ENCODE results near the gene LRRC30.

Gene LRRC30

GRCh38 chr18:7230626-7231349 lies at the start of gene LRRC30:
LRRC30 (plus strand) TSS chr18:7231089; CDS start chr18:7231139, 50 bp downstream.
- H3K4me3 ChIP-seq (ENCODE audit: control insufficient read depth, low read depth, low read length), result no peak within 1 kb of the TSS
- DNase-seq (ENCODE audit: low read depth), result no peak
- TF ChIP-seq CTCF (conservative IDR thresholded peaks at IDR 0.05; ENCODE audit: control insufficient read depth, insufficient read depth, low read depth, low read length), result no peak

- TF ChIP-seq CTCF (conservative IDR thresholded peaks at IDR 0.05; ENCODE audit: control insufficient read depth, insufficient read depth, low read depth, low read length), result no peak
- no peak overlapping the region for H3K4me3 ChIP-seq (ENCODE audit: control insufficient read depth, low read depth, low read length)
- DNase-seq (ENCODE audit: low read depth), result no peak
Observed at GRCh38 chr18:7185701-7186100, 45.2 kb upstream of the LRRC30 start.

GRCh38 chr18:7190547-7191156 lies 40.2 kb upstream of the LRRC30 start:
- no peak for DNase-seq (ENCODE audit: low read depth)
- H3K4me3 ChIP-seq (ENCODE audit: control insufficient read depth, low read depth, low read length), result no peak overlapping the region
- no peak for TF ChIP-seq CTCF (conservative IDR thresholded peaks at IDR 0.05; ENCODE audit: control insufficient read depth, insufficient read depth, low read depth, low read length)

- no peak overlapping the region for H3K4me3 ChIP-seq (ENCODE audit: control insufficient read depth, low read depth, low read length)
- DNase-seq (ENCODE audit: low read depth), result no peak
- TF ChIP-seq CTCF (conservative IDR thresholded peaks at IDR 0.05; ENCODE audit: control insufficient read depth, insufficient read depth, low read depth, low read length), result no peak
Observed at GRCh38 chr18:7191736-7192135, 39.2 kb upstream of the LRRC30 start.

GRCh38 chr18:7195266-7195665 lies 35.6 kb upstream of the LRRC30 start:
- H3K4me3 ChIP-seq (ENCODE audit: control insufficient read depth, low read depth, low read length), result no peak overlapping the region
- no peak for TF ChIP-seq CTCF (conservative IDR thresholded peaks at IDR 0.05; ENCODE audit: control insufficient read depth, insufficient read depth, low read depth, low read length)
- no peak for DNase-seq (ENCODE audit: low read depth)

GRCh38 chr18:7196421-7196820 lies 34.5 kb upstream of the LRRC30 start:
- no peak for DNase-seq (ENCODE audit: low read depth)
- H3K4me3 ChIP-seq (ENCODE audit: control insufficient read depth, low read depth, low read length), result no peak overlapping the region
- no peak for TF ChIP-seq CTCF (conservative IDR thresholded peaks at IDR 0.05; ENCODE audit: control insufficient read depth, insufficient read depth, low read depth, low read length)
